ENCODE measurements around the gene NR3C1. TPM values are rescaled to one million over a fixed set of nuclear protein-coding genes. Genes with fewer than 3 reads are reported as not detected.

NR3C1 gene
- total RNA-seq, 1 experiment from 2014 or later: 74.7 TPM

GRCh38 chr5:143398451-143399237, 4.8 kb downstream of the NR3C1 start:
- DNase-seq (ENCODE audit: low read depth): no peak

GRCh38 chr5:143398053-143398355, 5.5 kb downstream of the NR3C1 start:
- DNase-seq (ENCODE audit: low read depth): no peak

- DNase-seq (ENCODE audit: low read depth): no peak
Measured at GRCh38 chr5:143397302-143398052, 6.0 kb downstream of the NR3C1 start.

GRCh38 chr5:143396353-143396940, 7.0 kb downstream of the NR3C1 start:
- DNase-seq (ENCODE audit: low read depth): no peak

- no peak for DNase-seq (ENCODE audit: low read depth)
Measured at GRCh38 chr5:143395638-143396352, 7.7 kb downstream of the NR3C1 start.

- DNase-seq (ENCODE audit: low read depth): no peak
Measured at GRCh38 chr5:143393524-143393923, 10.0 kb downstream of the NR3C1 start.

GRCh38 chr5:143390941-143391340, 12.5 kb downstream of the NR3C1 start:
- no peak for DNase-seq (ENCODE audit: low read depth)

- DNase-seq (ENCODE audit: low read depth): no peak
Measured at GRCh38 chr5:143390258-143390657, 13.2 kb downstream of the NR3C1 start.

GRCh38 chr5:143386725-143387124, 16.8 kb downstream of the NR3C1 start:
- peak; percentile 31 for DNase-seq (ENCODE audit: low read depth)

GRCh38 chr5:143384865-143385657, 18.4 kb downstream of the NR3C1 start:
- DNase-seq (ENCODE audit: low read depth): no peak

- DNase-seq (ENCODE audit: low read depth): no peak
Measured at GRCh38 chr5:143383988-143384387, 19.5 kb downstream of the NR3C1 start.

- no peak for DNase-seq (ENCODE audit: low read depth)
Measured at GRCh38 chr5:143379606-143380005, 23.9 kb downstream of the NR3C1 start.

- peak; percentile 68 for DNase-seq (ENCODE audit: low read depth)
Measured at GRCh38 chr5:143376911-143377813, 26.3 kb downstream of the NR3C1 start.

- DNase-seq (ENCODE audit: low read depth): no peak
Measured at GRCh38 chr5:143376195-143376779, 27.2 kb downstream of the NR3C1 start.

GRCh38 chr5:143374496-143375217, 28.8 kb downstream of the NR3C1 start:
- DNase-seq (ENCODE audit: low read depth): peak; percentile 15

- DNase-seq (ENCODE audit: low read depth): no peak
Measured at GRCh38 chr5:143373076-143373475, 30.4 kb downstream of the NR3C1 start.

GRCh38 chr5:143372187-143372829, 31.2 kb downstream of the NR3C1 start:
- no peak for DNase-seq (ENCODE audit: low read depth)

- no peak for DNase-seq (ENCODE audit: low read depth)
Measured at GRCh38 chr5:143370440-143370839, 33.0 kb downstream of the NR3C1 start.

GRCh38 chr5:143364061-143364460, 39.4 kb downstream of the NR3C1 start:
- no peak for DNase-seq (ENCODE audit: low read depth)

Measured in Daoy (cell line).